IPS-15b (cell line): ENCODE data around the gene TBX15.

ENCODE experiments used
- H3K27me3 ChIP-seq: one replicate; pipeline ENCODE4 v1.6.1; 2013; ENCODE audit warnings: low read length; ENCODE audit not compliant: control insufficient read depth, insufficient read depth
- H3K36me3 ChIP-seq: one replicate; pipeline ENCODE4 v1.6.1; 2013; ENCODE audit warnings: low read length; ENCODE audit not compliant: control insufficient read depth, insufficient read depth
- H3K4me1 ChIP-seq: one replicate; pipeline ENCODE4 v1.6.1; 2013; ENCODE audit warnings: mild to moderate bottlenecking, low read length; ENCODE audit not compliant: control insufficient read depth, insufficient read depth
- H3K4me3 ChIP-seq: one replicate; pipeline ENCODE4 v1.5.1; 2013; ENCODE audit warnings: low read depth, low read length
- H3K9ac ChIP-seq: one replicate; pipeline ENCODE4 v1.6.1; 2013; ENCODE audit warnings: low read depth, mild to moderate bottlenecking, low read length
- H3K9me3 ChIP-seq: one replicate; pipeline ENCODE4 v1.6.1; 2013; ENCODE audit warnings: mild to moderate bottlenecking, low read length; ENCODE audit not compliant: control insufficient read depth, insufficient read depth

The TBX15 gene

DNA sequence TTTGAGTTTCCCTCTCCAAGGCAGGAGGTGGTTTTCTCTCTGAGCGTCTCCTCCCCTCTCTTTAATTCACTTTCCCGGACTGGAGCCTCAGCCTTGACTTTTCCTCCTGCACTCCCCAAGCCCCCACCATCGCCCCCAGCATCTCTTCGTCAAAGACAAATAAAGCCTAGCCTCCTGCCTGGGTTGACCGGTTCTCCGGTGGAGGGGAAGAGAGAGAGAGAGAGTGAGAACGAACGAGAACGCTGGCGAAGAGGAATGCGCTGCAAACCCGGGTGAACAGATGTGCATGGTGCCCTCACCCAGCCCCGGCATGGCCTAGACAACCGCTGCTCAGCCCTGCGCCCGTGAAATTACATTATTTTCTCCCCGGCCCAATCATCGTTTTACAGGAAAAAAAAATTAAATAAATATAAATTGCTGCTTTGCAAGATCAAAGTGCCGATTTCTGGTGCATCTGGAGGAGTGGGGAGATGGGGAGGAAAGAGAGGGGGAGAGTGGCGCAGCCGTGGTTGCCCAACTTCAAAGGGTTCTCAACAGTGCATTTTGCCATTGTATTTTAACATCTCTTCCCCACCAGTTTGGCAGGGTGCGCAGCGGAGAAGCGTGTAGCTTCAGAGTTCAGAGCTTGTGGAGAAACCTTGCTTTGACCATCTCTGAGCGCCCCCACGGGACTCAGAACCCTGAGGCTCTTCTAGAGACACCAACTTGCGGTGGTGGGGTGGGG lies 11.4 kb upstream of the TBX15 start:
- Histone ChIP-seq H3K4me1 (peaks cover 3% of the 10 kb centered on the region), H3K9ac (no peak overlapping the region), H3K36me3 (no peaks in the 10 kb centered on the region), H3K4me3 (peak overlapping the region; percentile 16), H3K9me3 (no peaks in the 10 kb centered on the region), H3K27me3 (peaks cover 99% of the 10 kb centered on the region)

DNA sequence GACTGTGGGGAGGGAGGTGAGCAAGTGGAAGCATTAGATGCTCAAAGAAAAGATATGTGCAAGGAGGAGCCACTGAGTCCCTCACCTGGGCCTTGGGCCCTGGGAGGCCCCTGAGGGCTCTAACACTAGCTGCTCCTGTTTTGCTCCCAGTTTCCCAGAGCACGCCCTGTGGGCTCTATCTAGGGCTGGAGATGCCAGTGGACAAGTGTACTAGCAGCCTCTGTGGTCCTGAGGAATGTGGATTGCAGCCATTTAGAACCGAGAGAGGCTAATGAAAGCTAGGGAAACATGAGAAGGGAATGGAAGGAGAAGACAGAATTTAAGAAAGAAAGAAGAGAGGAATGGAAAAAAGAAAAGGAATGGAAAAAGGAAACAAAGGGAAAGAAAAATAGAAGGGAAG lies 10.0 kb upstream of the TBX15 start:
- Histone ChIP-seq H3K4me1 (peaks cover 3% of the 10 kb centered on the region), H3K27me3 (peaks cover 99% of the 10 kb centered on the region), H3K36me3 (no peaks in the 10 kb centered on the region), H3K9me3 (no peaks in the 10 kb centered on the region), H3K4me3 (no peak overlapping the region), H3K9ac (no peak overlapping the region)

DNA sequence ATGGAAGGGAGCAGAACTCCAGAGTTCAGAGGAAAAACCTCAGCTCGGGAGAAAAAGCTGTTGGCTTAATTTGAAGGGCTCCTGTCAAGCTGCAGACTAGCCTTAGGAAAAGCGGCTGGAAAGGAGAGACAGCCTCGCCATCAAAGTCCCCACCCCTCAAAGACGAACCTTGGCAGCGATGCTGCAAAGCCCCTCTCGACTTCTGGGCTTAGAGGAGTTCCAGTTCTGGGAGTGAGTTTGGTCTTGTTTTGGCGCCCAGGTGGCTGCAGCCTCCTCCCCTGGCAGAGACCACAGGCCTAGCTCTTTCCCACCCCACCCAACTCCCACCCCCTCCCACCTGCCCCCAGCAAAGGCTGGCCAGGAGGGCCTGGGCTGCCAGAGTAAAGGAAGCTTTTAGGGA lies 9.1 kb upstream of the TBX15 start:
- H3K4me3 ChIP-seq = no peak overlapping the region
- no peaks in the 10 kb centered on the region for H3K4me1 ChIP-seq
- no peak overlapping the region for H3K9ac ChIP-seq
- H3K36me3 ChIP-seq = no peaks in the 10 kb centered on the region
- peaks cover 99% of the 10 kb centered on the region for H3K27me3 ChIP-seq
- no peaks in the 10 kb centered on the region for H3K9me3 ChIP-seq

DNA sequence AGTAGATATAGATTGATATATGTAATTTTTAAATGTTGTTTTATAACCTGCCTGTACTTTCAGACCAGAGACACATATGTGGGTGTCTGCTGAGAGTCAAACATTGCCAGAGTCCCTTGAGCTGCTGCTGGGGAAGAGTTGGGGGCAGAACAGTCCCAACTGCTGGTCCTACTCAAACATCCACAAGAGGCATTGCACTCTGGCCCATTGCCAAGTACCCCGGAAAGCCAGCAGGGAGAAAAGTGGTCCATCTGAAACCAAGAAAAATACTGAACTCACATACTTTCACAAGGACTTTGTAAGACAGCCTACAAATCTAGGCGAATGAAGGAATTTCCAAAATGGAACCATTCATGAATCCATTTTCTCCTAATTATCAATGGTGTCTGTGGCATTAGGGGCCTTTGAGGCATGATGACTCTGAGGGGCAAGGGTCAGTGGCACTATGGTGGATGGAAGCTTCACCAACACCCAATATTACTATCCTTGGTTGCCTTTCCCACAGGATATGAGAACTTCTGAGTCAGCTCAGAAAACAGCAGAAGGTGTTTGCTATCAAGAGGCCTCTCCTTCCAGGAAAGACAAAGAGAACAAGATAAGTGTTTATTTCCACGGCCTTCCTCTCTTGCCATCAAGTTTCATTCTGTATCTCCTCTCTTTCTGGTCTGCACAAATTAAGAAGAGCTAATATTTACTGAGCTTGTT lies 7.3 kb upstream of the TBX15 start:
- Histone ChIP-seq H3K9ac (no peak overlapping the region), H3K36me3 (no peaks in the 10 kb centered on the region), H3K4me1 (peaks cover 7% of the 10 kb centered on the region), H3K9me3 (no peaks in the 10 kb centered on the region), H3K4me3 (no peak overlapping the region), H3K27me3 (peaks cover 100% of the 10 kb centered on the region)

DNA sequence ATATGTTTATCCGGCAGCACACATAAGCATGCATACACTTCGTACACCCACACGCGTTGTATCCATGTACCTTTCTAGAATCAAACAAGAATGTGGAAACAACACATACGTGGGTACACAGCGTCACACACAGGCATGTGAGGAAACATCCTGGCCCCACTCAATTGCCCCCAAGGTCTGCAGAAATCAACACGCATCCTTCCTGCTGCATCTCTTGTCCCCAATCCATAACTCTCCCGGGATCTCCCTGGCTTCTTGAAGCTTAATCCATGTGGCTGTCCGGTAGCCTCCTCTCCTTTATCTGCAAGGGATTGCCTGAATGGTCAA lies 5.5 kb upstream of the TBX15 start:
- peak overlapping the region; percentile 19 for H3K4me3 ChIP-seq
- H3K9me3 ChIP-seq = no peaks in the 10 kb centered on the region
- no peak overlapping the region for H3K9ac ChIP-seq
- no peaks in the 10 kb centered on the region for H3K36me3 ChIP-seq
- peaks cover 100% of the 10 kb centered on the region for H3K27me3 ChIP-seq
- peaks cover 9% of the 10 kb centered on the region for H3K4me1 ChIP-seq

DNA sequence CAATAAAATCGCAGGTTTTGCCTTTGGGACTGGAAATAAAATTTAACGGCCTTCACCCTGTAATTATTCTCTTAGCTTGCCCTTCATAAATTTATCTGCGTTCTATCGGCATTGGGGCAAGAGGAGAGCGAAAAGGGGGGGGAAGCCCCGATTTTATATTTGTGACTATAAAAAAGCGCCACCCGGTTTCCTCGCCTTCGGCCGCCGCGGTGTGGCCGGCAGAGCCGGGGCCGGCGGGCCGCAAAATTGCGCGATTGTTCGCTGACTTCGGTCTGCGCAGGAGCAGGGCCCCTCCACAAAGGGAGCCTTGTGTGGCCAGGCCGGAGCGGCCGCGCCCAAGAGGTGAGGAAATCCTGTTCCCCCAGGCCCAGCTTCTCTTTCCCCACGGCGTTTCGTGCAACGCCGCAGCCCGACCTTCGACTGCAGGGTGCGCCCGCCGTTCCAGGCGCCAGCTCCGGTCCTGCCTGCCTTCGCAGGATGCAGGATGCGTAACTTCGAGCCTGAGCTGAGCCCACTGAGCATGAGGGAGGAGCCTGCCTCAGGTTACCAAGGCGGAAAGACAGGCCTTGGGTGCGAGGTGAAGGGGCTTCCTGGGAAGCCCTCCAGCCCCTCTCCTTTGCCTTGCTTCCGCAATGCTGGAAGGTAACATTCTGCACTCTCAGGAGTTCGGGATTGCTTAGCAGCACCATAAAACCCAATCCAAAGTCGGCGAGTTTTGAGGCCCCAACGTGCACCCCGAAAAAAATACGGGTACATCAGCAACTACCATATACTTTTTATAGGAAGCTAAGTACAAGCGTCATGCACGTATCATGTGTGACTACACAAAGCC lies 4.9 kb upstream of the TBX15 start:
- peaks cover 12% of the 10 kb centered on the region for H3K4me1 ChIP-seq
- H3K9ac ChIP-seq = peak overlapping the region; percentile 8
- no peaks in the 10 kb centered on the region for H3K36me3 ChIP-seq
- no peaks in the 10 kb centered on the region for H3K9me3 ChIP-seq
- peaks cover 100% of the 10 kb centered on the region for H3K27me3 ChIP-seq
- peak overlapping the region; percentile 30 for H3K4me3 ChIP-seq

DNA sequence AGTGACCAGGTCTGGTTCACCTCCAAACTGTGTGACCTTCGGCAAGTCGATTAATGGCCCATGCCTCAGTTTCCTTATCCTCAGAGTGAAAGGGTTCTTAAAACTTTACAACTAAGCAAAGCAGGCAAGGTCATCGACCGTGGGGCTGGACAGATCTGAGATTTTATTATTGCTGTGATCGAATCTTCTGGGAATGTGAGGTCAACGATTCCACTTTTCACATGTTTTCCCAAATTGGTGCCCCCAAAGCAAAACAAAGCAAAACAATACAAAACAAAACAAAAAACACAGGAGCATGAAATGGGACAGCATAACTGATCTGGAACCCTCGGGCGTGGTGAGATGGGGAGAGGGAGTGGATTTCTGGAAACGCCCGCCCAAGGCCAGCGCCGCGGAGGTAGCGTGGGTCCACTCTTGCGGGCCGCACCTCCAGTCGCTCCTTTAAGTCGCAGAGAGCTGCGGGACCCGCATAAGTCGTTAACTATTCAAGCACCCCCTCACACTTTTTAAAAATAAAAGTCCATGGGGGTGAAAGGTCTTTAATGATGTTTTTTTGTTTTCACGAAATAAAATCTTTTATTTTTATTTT lies 4.2 kb upstream of the TBX15 start:
- Histone ChIP-seq H3K4me3 (no peak overlapping the region), H3K9ac (no peak overlapping the region), H3K4me1 (peaks cover 12% of the 10 kb centered on the region), H3K27me3 (peaks cover 100% of the 10 kb centered on the region), H3K9me3 (no peaks in the 10 kb centered on the region), H3K36me3 (no peaks in the 10 kb centered on the region)

DNA sequence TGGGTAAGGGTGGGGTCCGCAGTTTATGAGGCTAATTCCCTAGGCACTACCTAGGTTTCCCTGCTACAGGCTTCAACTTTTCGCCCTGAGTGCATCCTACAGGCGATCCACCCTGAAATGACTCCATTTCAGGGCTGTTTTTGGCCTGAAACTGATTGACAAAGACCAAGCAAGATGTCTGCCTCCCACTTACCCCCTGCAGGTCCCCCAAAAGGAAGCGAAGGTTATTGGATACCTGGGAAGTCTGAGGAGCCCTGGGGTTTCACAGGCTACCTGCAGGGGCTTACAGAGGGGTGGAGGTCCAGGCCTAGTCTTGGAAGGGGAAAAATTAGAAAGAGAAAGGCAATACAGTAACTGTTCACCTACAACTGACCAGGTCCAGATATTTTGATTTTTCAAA lies 3.3 kb upstream of the TBX15 start:
- Histone ChIP-seq H3K4me1 (peaks cover 12% of the 10 kb centered on the region), H3K9ac (no peak overlapping the region), H3K9me3 (no peaks in the 10 kb centered on the region), H3K4me3 (peak overlapping the region; percentile 26), H3K27me3 (peaks cover 100% of the 10 kb centered on the region), H3K36me3 (no peaks in the 10 kb centered on the region)

DNA sequence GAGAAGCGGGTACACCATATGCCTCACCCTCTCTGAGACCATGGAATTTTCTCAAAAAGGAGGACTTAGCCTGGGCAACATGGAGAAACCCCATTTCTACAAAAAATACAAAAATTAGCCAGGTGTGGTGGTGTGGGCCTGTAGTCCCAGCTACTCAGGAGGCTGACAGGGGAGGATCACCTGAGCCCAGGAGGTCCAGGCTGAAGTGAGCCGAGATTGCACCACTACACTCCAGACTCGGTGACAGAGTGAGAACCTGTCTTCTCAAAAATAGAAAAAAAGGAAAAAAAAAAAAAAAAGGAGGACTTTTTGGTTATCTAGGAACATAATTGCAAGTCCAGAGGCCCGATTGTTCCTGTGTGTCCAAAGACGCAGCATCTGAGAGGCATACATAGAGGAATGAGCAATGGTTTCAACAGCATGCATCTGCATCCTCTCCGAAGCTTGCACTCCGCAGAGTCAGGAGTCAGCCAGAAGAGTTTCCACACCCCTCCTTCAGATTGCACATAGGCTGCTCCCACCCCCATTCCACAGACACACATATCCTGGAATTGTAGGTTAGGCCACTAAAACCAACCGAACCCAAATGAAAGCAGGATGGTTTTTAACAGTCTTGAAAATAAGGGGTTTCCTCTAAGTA lies 2.5 kb upstream of the TBX15 start:
- H3K9me3 ChIP-seq = no peaks in the 10 kb centered on the region
- H3K27me3 ChIP-seq = peaks cover 100% of the 10 kb centered on the region
- no peak overlapping the region for H3K9ac ChIP-seq
- peak overlapping the region; percentile 36 for H3K4me3 ChIP-seq
- no peaks in the 10 kb centered on the region for H3K36me3 ChIP-seq
- peaks cover 16% of the 10 kb centered on the region for H3K4me1 ChIP-seq

DNA sequence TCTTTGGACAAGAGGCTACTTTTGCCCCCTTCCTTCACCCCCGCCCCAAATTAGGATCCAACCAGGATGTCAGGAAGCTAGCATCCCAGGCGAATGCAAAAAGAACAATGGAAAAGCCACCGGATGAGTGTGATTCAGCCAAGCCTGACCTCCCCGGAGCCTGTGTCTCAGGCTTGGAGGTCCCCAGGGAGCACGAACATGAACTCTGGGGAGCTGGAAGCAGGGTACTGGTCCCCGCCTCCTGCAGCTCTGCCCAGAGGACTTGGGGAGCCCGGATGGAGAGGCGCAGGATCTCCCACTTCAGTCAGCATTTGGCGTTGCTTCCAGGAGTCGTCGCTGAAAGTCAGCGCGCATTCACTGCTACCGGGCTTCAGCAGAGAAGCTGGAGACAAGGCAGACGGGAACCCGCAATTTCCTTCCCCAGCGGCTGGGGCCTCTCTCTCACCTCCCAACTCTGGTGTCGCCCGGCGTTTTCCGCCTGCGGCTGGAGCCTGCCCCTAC lies 1.8 kb upstream of the TBX15 start:
- Histone ChIP-seq H3K9me3 (no peaks in the 10 kb centered on the region), H3K9ac (no peak overlapping the region), H3K36me3 (no peaks in the 10 kb centered on the region), H3K4me1 (peaks cover 19% of the 10 kb centered on the region), H3K27me3 (peaks cover 100% of the 10 kb centered on the region), H3K4me3 (peak overlapping the region; percentile 36)
